ENCODE data around the gene TMEM31.

Gene TMEM31, protein sequence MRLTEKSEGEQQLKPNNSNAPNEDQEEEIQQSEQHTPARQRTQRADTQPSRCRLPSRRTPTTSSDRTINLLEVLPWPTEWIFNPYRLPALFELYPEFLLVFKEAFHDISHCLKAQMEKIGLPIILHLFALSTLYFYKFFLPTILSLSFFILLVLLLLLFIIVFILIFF

DNA sequence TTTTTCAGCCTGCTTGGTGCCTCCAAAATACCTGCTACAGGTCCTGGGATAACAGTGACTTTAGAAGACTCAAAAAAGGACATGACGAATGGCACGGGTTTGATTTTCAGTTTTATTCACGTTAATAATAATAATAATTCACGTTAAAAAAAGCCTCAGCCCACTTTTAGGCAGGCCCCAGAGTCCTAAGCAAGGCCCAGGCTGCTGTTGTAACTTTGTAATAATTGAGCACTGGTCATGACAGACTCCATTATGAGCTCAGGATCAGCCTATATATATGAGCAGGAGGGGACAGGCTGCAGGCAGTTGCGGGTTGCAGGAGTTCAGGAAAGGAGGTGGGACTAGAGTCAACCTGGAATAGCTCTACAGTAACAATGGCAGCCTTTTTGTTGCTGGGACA is at the start of gene TMEM31:
TMEM31 (plus strand) TSS at position 301 of the 400 bp plus-strand sequence. CDS start 1,350 bp downstream, outside the sequence.
- DNase-seq, result no peak

DNA sequence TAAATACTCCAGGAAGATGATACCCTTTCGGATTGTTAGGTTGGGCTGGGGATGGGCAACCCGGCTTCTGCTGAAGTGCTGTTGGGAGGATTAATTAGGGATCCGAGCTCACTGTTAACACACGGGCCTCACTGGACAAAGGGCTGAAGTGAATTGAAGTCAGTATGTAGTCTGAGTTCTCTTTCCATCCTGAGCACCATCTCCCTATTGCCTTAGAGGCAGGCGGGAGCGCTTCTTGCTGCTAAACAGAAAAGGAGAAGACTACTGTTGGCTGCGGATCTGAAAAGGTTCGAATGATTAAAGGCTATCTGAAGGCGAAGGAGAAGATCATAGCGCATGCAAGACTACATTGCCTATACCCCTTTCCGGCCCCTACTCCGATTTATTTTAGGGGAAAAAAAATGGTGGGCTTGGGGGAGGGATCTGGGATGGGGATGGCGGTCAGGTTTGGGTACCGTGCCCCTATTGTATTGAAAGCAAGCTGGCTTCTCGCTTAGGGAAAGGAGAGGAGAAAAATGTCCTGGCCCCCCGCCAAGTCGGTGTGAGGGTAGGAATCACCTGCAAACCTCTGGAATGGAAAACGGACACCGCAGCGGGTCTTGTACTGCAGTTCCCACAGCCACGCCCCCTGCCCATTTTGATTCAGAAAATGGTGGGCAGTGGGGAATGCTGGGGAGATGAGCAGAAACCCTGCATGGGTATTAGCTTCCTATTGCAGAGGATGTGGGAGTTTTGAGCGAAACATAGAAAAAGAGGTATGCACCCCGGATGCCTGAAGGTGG is 46.5 kb upstream of the TMEM31 start:
- DNase-seq, result no peak

DNA sequence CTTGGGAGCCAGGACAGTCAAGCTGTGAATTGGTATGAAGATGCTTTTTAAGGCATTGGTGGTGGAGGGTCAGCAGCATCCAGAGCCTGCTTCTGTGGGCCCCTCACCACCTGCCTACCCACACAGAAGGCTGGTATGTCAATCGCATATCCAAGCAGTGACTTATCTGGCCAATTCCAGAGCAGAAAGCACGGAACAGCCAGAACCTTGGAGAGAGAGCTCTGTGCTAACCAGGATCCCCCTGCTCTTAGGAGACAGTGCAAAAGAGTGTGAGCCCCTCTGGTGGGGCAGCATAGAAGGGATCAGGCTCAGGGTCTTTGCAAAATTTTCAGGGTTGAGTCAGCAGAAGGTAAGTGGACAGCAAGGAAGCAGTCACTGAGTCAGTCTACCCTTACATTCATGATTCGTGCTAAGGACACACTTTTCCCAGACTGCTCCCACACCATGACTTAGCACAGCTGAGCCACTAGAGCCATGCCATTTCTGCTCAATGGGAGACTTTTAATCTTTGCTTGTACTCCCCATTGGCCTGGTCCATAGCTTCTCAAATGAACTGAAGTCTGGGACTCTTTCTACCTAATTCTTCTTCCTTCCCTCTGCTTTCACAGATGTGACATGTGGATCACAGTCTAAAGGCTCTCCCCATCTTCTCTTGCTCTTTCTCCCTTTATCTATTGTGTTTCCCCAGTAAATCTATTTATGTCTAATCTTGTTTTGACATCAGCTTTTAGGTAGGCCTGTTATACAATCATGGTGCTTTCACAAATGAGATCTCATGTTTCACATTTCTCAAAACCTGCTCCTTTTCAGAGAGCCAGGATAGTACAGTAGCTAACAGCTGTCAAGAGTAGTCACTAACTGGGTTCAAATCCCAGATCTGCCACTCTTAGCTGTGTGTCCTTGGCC is 44.3 kb upstream of the TMEM31 start:
- no peak for DNase-seq

DNA sequence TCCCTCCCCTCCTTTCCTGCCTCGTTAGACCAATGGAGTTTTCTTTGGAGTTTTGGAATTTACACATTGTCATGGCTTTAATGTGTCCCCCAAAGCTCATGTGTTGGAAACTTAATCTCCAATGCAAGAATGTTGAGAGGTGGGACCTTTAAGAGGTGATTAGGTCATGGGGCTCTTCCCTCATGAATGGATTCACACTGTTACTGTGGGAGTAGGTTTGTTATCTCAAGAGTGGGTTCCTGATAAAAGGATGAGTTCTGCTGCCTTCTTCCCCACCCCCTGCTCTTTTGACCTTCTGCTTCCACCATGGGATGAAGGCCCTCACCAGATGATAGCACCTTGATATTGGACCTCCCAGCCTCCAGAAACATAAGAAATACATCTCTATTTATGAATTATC is 41.0 kb upstream of the TMEM31 start:
- DNase-seq, result no peak

DNA sequence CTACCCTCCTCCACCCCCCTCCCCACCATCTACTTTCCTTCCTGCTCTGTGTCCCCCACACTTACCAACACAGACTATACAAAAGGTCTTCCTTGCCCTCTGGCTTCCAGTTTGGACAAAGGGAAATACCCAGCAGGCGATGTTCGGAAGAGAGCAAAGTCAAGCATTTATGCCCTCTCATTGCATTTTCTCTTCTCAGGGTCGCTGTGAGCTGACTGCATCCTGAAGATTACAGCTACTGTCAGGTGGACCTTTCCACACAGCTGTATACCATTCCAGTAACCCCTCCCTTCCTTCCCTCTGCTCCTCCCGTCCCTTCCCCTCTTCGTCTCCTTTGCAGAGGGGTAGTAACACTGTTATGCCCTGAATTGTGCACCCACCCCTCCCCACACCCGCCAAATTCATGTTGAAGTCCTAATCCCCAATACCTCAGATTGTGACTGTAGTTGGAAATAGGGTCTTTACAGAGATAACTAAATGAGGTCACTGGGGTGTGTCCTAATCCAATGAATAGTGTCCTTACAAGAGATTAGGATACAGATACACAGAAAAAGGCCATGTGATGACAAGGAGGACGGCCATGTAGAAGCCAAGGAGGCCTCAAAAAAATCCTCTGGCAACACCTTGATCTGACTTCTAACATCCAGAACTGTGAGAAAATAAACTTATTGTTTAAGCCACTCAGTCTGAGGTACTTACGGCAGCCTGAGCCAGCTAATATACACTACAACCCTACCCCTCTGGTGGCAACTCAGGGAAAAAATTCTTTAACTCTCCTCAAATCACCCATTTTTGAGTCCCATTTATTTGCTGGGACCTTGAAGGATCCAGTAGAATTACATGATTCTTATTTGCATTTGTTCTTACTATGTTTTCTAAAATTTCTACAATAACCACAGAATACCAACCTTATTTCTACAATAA is 35.9 kb upstream of the TMEM31 start:
- no peak for DNase-seq

DNA sequence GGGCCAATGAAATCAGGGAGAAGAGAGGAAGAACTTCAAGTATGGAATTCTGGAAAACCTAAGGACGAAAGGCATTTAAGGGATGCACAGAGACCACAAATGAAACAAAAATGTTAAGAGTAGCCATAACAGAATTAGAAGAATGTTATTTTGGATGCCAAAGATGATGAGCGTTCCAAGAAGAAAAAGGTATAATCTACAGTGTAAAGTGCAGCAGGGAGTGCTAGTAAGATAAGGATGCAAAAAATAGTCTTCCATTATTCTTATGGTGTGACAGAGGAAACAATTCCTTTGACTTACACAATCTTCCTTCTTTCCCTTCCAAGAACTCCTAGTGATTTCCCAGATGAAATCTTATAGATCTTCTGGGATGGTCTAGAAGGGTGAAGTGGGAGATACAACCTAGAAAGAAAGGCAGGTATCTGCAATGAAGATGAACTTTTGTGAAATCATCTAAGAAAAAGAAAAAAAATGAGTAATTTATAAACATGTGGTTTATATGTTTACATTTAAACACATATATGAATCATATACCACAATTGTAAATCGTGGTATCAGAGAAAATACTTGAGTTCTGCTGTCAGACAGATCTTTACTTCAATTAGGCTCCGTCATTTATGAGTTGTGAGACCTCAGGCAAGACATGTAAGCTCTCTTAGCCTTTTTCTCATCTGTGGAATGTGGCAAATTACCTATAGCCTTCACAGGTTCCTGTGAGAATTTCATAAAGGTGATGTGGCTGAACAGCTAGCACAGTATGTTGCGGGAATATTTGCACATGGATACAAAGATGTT is 32.3 kb upstream of the TMEM31 start:
- DNase-seq, result no peak

DNA sequence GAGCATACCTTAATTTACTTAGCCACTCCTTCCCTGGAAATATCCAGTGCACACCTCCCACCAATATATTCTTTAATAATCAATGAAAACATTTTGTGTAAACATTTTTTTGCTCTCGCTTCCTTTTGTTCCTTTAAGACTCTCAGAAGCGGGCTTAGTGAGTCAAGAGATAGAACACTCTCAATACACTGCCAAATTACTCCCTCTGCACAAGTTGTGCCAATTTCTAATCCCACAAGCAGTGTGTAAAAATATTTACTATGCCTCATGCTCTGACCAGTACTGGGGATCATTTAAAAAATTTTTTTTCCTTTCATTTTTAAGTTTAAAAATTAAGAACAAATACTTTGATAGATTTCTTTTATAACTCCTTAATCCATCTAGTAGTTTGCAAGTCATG is 29.3 kb upstream of the TMEM31 start:
- DNase-seq, result no peak

DNA sequence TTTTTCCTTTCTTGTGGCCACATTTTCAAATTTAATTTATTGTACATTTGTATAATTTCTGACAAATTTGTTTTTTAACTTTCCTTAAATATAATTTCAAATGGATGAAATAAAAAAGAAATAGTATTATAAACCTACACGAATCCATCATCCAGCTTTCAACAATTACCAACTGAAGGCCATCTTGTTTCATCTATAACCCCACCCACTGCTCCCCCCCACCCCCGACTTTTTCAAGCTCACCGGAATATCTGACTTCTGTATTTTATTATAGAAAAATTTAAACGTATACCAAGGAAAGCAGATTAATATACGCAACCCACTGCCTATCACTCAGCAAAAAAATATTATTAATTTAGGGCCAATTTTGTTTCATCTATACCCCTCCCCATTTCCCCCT is 25.3 kb upstream of the TMEM31 start:
- no peak for DNase-seq

DNA sequence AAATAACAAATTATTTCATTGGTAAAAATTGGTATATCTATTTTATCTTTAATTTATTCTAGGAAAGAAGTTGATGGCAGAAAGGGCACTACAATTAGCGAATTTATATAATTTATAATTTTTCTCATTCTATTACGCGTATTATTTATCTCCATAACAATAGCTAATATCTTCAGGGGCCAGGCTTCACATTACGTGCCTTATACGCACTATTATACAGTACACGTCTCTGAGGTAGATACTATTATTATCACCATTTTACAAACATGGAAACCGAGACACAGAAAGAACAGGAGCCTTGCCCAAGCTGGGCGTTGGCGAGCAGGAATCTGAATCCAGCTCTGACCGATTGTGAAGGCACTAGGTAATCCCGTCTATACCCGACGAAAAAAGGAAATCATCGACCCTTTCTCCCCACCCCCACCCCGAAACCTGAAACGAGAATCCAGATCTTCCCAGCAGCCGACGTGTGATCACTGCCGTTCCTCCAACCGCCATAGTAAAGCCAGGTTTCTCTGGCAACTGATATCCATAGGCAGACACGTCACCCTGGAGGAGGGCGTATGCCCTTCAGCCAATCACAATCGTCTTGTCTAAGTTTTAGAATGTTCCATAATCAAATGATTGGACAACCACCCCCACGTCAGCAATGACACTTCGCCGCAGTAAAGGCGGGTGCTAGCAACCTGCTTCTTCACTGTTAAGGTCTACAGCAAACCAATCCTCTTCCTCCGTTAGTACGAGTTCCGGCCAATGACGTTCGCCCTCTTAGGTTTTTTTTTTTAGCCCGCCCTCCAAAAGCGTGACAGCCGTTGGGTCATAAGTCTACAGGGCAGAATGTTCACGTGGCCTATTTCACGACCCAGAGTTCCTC is 24.3 kb upstream of the TMEM31 start, which contains the start of gene MORF4L2:
MORF4L2 (minus strand) TSS at position 501 of the 874 bp plus-strand sequence. CDS start 9,672 bp downstream, outside the sequence.
- DNase-seq, result peak; percentile 91 to 95

DNA sequence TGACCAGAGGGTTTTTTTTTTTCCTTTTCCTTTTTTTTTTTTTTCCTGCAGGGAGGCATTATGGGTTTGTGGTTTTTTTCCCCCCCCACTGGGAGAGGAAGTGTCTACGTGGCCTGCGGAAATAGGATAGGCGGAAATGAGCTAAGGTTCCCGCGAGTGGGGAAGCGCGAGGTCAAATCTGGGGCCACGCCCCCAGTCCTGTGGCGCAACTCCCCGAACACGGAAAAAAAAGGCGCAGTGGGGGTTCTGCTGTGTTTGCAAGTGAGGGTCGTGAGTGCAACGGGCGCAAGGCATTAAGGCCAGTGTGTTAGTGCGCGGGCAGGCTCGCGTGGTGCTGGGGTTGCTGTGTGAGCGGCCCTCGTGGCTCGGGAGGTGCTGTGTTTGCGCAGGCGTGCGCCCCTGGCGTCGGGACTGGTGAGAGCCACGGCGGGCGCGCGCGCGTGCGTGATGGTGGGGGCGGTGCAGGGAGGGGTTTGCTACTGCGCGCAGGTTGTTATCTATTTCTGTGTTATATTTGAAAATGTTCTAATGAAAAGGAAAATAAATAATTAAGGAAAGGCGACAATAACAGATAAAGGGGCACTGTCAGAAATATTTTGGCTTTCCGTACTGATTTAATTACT is 23.5 kb upstream of the TMEM31 start:
- peak; percentile 68 to 89 for DNase-seq

DNA sequence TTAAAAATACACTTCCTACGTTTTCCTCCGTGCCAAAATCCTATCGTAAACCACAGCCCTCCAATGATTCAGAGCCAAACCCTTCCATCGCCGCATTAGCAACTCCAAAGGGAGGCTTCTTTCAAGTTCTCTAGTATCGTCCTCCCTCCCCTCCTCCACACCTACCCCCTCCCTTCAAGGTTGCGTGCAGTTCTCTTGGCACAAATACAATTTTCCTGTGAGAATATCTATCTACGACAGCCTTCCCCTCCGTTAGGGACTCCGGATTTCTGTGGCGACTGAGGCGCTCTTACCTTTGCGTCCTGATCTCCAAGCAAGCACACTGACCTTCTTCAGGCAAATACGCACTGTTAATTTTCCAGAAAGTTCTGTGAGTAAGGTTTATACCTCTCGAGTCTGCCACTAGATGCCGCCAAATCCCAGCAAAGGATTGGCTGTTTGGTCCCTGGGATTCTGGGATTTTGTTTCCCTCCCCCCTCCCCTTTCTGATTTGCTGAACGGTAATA is 23.0 kb upstream of the TMEM31 start:
- peak; percentile 63 to 68 for DNase-seq

DNA sequence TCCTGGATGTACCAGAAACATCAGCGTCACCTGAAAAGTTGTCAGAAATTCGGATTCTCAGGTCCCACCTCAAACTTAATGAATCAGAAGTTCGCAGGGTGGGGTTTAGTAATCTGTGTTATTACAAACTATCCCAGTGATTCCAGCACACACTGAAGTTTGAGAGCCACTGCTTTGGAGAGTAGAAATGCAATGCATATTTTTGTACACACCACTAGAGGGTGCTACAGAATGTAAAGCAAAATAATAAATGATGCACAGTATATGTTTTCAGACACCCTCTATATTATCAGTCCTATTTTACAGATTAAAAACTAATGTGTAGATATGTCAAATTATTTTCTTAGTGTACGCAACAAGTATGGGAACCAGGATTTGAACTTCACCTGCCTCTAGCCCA is 21.8 kb upstream of the TMEM31 start:
- peak in 1 of 2 experiments; percentile 0 for DNase-seq

DNA sequence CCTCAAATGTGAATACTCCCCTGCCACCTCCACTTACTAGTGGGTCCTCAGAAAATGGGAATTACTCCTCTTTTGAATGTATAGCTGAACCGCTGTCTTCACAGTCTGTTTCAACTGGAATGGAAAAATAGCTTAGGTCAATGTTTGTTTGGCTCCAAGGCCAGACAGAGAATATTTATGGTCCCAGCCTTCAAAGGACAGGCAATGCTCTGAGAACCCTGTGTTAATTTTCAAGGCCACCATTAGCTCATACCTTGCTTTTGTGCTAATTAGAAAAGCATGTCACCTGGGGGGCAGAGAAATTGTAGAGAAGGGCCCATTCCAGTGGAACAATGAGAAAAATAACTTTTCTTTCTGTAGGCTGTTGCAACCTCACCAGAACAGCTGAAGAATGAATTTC is 19.6 kb upstream of the TMEM31 start:
- DNase-seq, result no peak

DNA sequence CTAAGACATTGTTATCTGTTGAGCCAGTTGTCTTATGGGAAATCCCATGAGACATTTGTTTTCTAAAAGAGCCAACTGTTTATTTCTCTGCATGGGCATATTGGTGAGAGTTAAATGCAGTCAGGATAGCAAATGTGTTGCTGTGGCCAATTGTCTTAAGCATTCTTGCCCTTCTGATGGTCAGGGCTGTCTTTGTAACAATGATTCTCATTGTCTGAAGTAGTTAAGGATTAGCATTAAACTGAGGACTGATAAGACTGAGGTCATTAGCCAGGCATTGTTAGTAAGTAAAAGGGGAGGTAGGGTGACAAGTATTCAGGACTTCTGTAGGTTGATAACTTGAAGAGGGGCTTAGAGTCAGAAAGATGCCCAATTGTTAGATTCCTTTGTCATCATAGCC is 13.0 kb upstream of the TMEM31 start:
- no peak for DNase-seq

DNA sequence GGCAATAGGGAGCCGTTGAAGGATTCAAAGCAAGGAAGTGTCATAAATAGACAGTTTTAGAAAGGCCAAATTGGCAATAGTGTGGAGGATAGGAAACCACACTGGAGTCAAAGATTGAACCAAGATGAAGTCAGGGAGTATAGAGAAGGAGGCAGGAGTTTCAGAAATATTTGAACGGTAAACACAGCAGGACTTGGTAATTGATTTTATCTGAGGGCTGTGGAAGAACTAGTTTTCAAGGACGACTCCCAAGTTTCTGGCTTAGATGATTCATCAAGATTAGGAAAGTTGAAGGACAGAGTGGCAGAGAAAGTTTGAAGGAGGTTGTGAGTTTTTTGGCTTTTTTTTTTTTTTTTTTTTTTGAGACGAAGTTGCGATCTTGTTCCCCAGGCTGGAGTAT is 11.5 kb upstream of the TMEM31 start:
- DNase-seq, result no peak

DNA sequence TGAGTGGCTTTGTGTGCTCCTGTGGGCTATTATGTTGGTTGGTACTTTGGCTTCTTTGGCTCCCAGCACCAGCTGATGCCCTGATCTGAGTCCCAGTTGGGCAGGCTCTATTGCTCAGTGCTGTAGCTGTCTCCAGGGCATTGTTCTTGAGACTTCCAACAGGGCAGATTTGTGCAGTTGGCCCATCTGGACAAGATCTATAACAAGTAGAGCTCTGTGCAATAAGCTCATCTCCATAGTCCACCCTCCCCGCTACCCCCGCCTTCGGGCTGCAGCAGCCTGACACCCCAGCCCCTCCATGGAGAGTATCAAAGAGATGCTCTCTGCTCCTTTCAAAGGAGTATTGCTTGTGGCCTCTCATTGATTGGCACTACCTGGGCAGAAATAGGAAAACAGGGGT is 5.8 kb upstream of the TMEM31 start:
- DNase-seq, result no peak

DNA sequence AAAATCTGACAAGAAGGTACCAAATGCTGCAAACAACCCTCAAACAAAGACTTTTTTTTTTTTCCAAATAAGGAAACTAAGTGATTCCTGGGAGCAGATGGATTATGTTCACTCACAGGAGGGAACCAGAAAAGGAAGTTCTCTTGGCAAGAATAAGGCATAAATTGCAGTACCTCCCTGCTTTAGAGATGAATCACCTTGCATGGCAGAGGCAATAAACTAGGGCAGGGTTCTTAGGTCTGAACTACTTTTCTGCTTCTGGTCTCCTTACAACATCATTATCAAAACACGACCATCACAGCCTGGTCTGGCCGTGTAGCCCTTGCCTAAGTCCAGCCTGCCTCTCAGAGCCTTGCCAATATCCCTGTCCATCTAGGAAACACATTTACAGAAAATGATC is 6.3 kb downstream of the TMEM31 start:
- DNase-seq, result no peak

DNA sequence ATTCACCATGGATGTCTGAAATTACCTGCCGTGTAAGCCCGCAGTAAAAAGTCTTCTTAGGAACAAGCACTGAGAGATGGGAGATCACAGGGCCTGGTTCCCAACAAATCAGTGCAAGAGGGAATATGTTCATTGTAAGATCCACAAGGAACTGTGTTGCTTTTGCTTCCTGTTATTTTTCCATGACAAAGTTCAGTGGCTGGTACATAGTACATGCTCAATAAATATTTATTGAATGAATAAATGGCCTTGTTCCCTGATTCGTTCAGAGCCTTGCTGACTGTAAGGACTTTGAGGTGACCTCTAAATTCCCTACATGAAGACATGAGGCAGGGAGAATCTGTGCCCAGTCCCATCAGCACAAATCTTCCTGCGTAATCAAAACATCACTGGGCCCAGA is 7.4 kb downstream of the TMEM31 start:
- no peak for DNase-seq

DNA sequence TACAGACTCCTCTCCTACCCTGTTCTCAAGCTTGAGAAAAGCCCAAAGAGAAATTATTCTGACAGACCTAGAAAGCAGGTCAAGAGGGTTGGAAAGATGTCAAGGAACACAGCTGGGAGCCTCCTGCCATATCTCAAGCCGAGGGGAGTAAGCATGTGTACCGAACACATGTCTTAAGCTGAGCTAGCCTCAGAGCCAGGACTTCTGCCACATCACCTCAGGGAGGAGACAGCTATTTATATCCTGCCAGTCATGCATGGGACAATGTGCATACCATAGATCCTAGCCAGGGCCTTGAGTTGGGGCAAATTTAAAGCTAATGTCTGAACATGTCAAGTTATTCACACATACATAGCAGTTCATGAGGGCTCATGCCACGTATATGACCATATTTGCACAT is 11.8 kb downstream of the TMEM31 start:
- DNase-seq, result no peak

DNA sequence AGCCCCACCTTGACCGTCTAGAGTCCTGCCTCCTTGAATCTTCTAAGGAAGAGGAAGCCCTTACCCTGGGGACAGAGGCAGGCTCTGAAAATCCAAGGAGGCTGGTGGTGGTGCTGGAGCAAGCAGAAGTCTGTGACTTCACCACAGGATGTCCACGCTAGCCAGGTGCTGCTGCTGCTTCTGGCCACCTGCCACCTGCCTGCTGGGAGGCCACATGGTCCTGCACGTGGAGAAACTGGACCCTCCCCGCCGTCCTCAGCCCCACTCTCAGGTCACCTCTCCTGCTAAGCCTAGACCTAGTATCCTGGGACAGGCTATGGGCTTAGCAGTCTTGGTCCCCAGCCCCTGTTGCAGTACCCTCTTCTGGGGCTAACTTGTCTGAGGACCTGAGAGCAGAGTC is 15.8 kb downstream of the TMEM31 start:
- no peak for DNase-seq

All from NCI-H187 (cell line).